IPS DF 4.7 (cell line): ENCODE measurements around the gene ATXN1.

Experiments
- DNase-seq: peaks from one replicate; pipeline ENCODE4 v3.0.0-alpha.2; 2013; ENCODE audit warnings: low spot score; ENCODE audit errors: extremely low read depth

The ATXN1 gene

GRCh38 chr6:16783509-16783908, 22.2 kb upstream of the ATXN1 start:
- no peak for DNase-seq

GRCh38 chr6:16782278-16782677, 21.0 kb upstream of the ATXN1 start:
- DNase-seq, result no peak

- no peak for DNase-seq
Observed at GRCh38 chr6:16781348-16782169, 20.3 kb upstream of the ATXN1 start.

- DNase-seq, result no peak
Observed at GRCh38 chr6:16778521-16778920, 17.3 kb upstream of the ATXN1 start.

GRCh38 chr6:16777794-16778193, 16.5 kb upstream of the ATXN1 start:
- no peak for DNase-seq

- no peak for DNase-seq
Observed at GRCh38 chr6:16776394-16777017, 15.2 kb upstream of the ATXN1 start.

- no peak for DNase-seq
Observed at GRCh38 chr6:16774437-16774836, 13.2 kb upstream of the ATXN1 start.

- DNase-seq, result no peak
Observed at GRCh38 chr6:16773362-16773761, 12.1 kb upstream of the ATXN1 start.

GRCh38 chr6:16770701-16771569, 9.7 kb upstream of the ATXN1 start:
- DNase-seq, result no peak

GRCh38 chr6:16769986-16770376, 8.7 kb upstream of the ATXN1 start:
- DNase-seq, result no peak

GRCh38 chr6:16769131-16769985, 8.1 kb upstream of the ATXN1 start:
- no peak for DNase-seq

GRCh38 chr6:16768477-16768830, 7.2 kb upstream of the ATXN1 start:
- no peak for DNase-seq

- no peak for DNase-seq
Observed at GRCh38 chr6:16767765-16768476, 6.7 kb upstream of the ATXN1 start.

GRCh38 chr6:16766836-16767745, 5.8 kb upstream of the ATXN1 start:
- no peak for DNase-seq

- DNase-seq, result no peak
Observed at GRCh38 chr6:16766043-16766536, 4.8 kb upstream of the ATXN1 start.

- DNase-seq, result no peak
Observed at GRCh38 chr6:16765235-16765634, 4.0 kb upstream of the ATXN1 start.

- no peak for DNase-seq
Observed at GRCh38 chr6:16764188-16764950, 3.1 kb upstream of the ATXN1 start.
